Measurements from ENCODE around the gene NTSR2. TPM values are rescaled to one million over a fixed set of nuclear protein-coding genes. Genes with fewer than 3 reads are reported as not detected.

NTSR2 gene
- total and polyA plus RNA-seq, 4 donors: not detected

DNA sequence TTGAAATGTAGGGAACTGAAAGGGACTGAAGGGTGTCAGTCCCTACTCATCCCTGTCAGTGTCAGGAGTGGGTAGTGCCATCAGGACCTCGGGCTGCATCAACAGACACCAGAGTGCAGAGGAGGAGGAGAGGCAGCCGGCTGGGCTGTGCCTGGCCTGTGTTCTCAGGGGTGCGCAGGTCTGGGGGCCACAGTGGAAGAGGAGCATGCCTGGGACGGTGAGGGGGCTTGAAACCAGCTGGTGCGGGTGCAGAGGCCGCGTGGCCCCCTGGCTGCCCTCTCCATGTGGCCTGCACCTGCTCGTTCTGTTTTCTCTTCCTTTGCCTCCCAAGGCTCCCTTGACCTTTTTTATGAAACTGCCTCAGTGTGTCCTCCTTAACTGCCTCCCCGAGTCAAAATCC, 41.3 kb downstream of the NTSR2 start:
- TF ChIP-seq NR2F2 (IDR thresholded peaks at IDR 0.05) (no peak), RXRA (IDR thresholded peaks at IDR 0.05) (no peak), YY1 (IDR thresholded peaks at IDR 0.05) (no peak), HNF4A (conservative IDR thresholded peaks at IDR 0.05) (no peak), EGR1 (IDR thresholded peaks at IDR 0.05; ENCODE audit: low read depth in 2 of 2) (no peak)
- TF ChIP-seq, protein P1, sequence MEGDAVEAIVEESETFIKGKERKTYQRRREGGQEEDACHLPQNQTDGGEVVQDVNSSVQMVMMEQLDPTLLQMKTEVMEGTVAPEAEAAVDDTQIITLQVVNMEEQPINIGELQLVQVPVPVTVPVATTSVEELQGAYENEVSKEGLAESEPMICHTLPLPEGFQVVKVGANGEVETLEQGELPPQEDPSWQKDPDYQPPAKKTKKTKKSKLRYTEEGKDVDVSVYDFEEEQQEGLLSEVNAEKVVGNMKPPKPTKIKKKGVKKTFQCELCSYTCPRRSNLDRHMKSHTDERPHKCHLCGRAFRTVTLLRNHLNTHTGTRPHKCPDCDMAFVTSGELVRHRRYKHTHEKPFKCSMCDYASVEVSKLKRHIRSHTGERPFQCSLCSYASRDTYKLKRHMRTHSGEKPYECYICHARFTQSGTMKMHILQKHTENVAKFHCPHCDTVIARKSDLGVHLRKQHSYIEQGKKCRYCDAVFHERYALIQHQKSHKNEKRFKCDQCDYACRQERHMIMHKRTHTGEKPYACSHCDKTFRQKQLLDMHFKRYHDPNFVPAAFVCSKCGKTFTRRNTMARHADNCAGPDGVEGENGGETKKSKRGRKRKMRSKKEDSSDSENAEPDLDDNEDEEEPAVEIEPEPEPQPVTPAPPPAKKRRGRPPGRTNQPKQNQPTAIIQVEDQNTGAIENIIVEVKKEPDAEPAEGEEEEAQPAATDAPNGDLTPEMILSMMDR (IDR thresholded peaks at IDR 0.05; ENCODE audit: low read depth, low read length, missing input control): no peak
- TF ChIP-seq, protein P2, sequence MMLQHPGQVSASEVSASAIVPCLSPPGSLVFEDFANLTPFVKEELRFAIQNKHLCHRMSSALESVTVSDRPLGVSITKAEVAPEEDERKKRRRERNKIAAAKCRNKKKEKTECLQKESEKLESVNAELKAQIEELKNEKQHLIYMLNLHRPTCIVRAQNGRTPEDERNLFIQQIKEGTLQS (IDR thresholded peaks at IDR 0.05): no peak
- H3K4me3 ChIP-seq (ENCODE audit: low read depth in 1 of 3, low read length in 3 of 3): no peak overlapping the region
- no peaks in the 10 kb centered on the region for H3K4me1 ChIP-seq (ENCODE audit: control insufficient read depth in 4 of 4, insufficient read depth in 4 of 4, low read length in 3 of 4)
- no peaks in the 10 kb centered on the region for H3K27me3 ChIP-seq (ENCODE audit: control insufficient read depth in 4 of 4, insufficient read depth in 4 of 4, low read length in 3 of 4)
- WGBS: 91% methylated on average over 9 of the region's 9 CpGs
- no peak for DNase-seq (ENCODE audit: low spot score)
- H3K9me3 ChIP-seq (ENCODE audit: control insufficient read depth in 4 of 4, low read length in 3 of 4): peaks cover 0 to 2% (median 0%) of the 10 kb centered on the region in 4 donors
- peaks cover 0 to 9% (median 4%) of the 10 kb centered on the region in 4 donors for H3K36me3 ChIP-seq (ENCODE audit: control insufficient read depth in 4 of 4, insufficient read depth in 3 of 4, low read depth in 1 of 4, low read length in 3 of 4)
- no peak overlapping the region for H3K9ac ChIP-seq (ENCODE audit: low read depth in 1 of 2, low read length in 2 of 2)
- no peak overlapping the region for H3K27ac ChIP-seq (ENCODE audit: low read depth in 1 of 2, low read length in 2 of 2)

DNA sequence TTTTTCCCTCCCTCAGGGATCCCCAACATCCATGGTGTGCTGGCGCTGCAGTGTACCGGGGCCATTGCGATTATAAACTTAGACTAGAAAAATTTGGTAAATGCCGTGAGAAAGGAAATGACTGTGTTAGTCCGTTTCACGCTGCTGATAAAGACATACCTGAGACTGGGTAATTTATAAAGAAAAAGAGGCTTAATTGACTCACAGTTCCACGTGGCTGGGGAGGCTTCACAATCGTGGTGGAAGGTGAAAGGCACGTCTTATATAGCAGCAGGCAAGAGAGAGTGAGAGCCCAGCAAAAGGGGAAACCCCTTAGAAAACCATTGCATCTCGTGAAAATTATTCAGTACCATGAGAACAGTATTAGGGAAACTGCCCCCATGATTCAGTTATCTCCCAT, 44.3 kb downstream of the NTSR2 start:
- 92% methylated on average over 10 of the region's 10 CpGs for WGBS
- DNase-seq (ENCODE audit: low spot score): no peak
- H3K27me3 ChIP-seq (ENCODE audit: control insufficient read depth in 4 of 4, insufficient read depth in 4 of 4, low read length in 3 of 4): no peaks in the 10 kb centered on the region
- H3K36me3 ChIP-seq (ENCODE audit: control insufficient read depth in 4 of 4, insufficient read depth in 3 of 4, low read depth in 1 of 4, low read length in 3 of 4): peaks cover 0 to 7% (median 2%) of the 10 kb centered on the region in 4 donors
- H3K9me3 ChIP-seq (ENCODE audit: control insufficient read depth in 4 of 4, low read length in 3 of 4): peaks cover 0 to 2% (median 0%) of the 10 kb centered on the region in 4 donors
- H3K4me1 ChIP-seq (ENCODE audit: control insufficient read depth in 4 of 4, insufficient read depth in 4 of 4, low read length in 3 of 4): no peaks in the 10 kb centered on the region
- no peak overlapping the region for H3K27ac ChIP-seq (ENCODE audit: low read depth in 1 of 2, low read length in 2 of 2)
- H3K4me3 ChIP-seq (ENCODE audit: low read depth in 1 of 3, low read length in 3 of 3): no peak overlapping the region
- H3K9ac ChIP-seq (ENCODE audit: low read depth in 1 of 2, low read length in 2 of 2): no peak overlapping the region
- TF ChIP-seq FOXA1 (IDR thresholded peaks at IDR 0.05): no peak
- TF ChIP-seq NR2F2 (IDR thresholded peaks at IDR 0.05): no peak
- TF ChIP-seq, protein P2 (IDR thresholded peaks at IDR 0.05): no peak
- TF ChIP-seq JUND (IDR thresholded peaks at IDR 0.05): no peak
- no peak for TF ChIP-seq TAF1 (conservative IDR thresholded peaks at IDR 0.05)
- TF ChIP-seq, protein P3, sequence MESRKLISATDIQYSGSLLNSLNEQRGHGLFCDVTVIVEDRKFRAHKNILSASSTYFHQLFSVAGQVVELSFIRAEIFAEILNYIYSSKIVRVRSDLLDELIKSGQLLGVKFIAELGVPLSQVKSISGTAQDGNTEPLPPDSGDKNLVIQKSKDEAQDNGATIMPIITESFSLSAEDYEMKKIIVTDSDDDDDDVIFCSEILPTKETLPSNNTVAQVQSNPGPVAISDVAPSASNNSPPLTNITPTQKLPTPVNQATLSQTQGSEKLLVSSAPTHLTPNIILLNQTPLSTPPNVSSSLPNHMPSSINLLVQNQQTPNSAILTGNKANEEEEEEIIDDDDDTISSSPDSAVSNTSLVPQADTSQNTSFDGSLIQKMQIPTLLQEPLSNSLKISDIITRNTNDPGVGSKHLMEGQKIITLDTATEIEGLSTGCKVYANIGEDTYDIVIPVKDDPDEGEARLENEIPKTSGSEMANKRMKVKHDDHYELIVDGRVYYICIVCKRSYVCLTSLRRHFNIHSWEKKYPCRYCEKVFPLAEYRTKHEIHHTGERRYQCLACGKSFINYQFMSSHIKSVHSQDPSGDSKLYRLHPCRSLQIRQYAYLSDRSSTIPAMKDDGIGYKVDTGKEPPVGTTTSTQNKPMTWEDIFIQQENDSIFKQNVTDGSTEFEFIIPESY (IDR thresholded peaks at IDR 0.05): no peak
- TF ChIP-seq FOXA2 (IDR thresholded peaks at IDR 0.05): no peak
- TF ChIP-seq YY1 (IDR thresholded peaks at IDR 0.05): no peak
- TF ChIP-seq, protein P1 (IDR thresholded peaks at IDR 0.05; ENCODE audit: low read depth, low read length, missing input control): no peak
- TF ChIP-seq, protein P4, sequence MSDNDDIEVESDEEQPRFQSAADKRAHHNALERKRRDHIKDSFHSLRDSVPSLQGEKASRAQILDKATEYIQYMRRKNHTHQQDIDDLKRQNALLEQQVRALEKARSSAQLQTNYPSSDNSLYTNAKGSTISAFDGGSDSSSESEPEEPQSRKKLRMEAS (IDR thresholded peaks at IDR 0.05): no peak
- TF ChIP-seq HNF4A (conservative IDR thresholded peaks at IDR 0.05): no peak
- TF ChIP-seq, protein P5, sequence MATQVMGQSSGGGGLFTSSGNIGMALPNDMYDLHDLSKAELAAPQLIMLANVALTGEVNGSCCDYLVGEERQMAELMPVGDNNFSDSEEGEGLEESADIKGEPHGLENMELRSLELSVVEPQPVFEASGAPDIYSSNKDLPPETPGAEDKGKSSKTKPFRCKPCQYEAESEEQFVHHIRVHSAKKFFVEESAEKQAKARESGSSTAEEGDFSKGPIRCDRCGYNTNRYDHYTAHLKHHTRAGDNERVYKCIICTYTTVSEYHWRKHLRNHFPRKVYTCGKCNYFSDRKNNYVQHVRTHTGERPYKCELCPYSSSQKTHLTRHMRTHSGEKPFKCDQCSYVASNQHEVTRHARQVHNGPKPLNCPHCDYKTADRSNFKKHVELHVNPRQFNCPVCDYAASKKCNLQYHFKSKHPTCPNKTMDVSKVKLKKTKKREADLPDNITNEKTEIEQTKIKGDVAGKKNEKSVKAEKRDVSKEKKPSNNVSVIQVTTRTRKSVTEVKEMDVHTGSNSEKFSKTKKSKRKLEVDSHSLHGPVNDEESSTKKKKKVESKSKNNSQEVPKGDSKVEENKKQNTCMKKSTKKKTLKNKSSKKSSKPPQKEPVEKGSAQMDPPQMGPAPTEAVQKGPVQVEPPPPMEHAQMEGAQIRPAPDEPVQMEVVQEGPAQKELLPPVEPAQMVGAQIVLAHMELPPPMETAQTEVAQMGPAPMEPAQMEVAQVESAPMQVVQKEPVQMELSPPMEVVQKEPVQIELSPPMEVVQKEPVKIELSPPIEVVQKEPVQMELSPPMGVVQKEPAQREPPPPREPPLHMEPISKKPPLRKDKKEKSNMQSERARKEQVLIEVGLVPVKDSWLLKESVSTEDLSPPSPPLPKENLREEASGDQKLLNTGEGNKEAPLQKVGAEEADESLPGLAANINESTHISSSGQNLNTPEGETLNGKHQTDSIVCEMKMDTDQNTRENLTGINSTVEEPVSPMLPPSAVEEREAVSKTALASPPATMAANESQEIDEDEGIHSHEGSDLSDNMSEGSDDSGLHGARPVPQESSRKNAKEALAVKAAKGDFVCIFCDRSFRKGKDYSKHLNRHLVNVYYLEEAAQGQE (IDR thresholded peaks at IDR 0.05): no peak
- TF ChIP-seq RXRA (IDR thresholded peaks at IDR 0.05): no peak
- TF ChIP-seq HNF4G (IDR thresholded peaks at IDR 0.05): no peak
- no peak for TF ChIP-seq EGR1 (IDR thresholded peaks at IDR 0.05; ENCODE audit: low read depth in 2 of 2)
- TF ChIP-seq GABPA (IDR thresholded peaks at IDR 0.05 in 1 of 2, conservative IDR thresholded peaks at IDR 0.05 in 1 of 2): no peak
- TF ChIP-seq RAD21 (IDR thresholded peaks at IDR 0.05): no peak
- TF ChIP-seq SP1 (IDR thresholded peaks at IDR 0.05): no peak
